NCI-H2081 treated with DMSO at 0.1 percent for 48 hours (cell line): Measurements from ENCODE around the gene ETV5.
"Not testable (repeated sequence)": the region's sequence is repeated elsewhere in the genome, so short reads cannot be mapped to it uniquely, and the experiment has no call there.

Experiments
- DNase-seq: peaks from one replicate; lab custom pipeline; 2025; lab: John Stamatoyannopoulos, UW

The ETV5 gene

DNA sequence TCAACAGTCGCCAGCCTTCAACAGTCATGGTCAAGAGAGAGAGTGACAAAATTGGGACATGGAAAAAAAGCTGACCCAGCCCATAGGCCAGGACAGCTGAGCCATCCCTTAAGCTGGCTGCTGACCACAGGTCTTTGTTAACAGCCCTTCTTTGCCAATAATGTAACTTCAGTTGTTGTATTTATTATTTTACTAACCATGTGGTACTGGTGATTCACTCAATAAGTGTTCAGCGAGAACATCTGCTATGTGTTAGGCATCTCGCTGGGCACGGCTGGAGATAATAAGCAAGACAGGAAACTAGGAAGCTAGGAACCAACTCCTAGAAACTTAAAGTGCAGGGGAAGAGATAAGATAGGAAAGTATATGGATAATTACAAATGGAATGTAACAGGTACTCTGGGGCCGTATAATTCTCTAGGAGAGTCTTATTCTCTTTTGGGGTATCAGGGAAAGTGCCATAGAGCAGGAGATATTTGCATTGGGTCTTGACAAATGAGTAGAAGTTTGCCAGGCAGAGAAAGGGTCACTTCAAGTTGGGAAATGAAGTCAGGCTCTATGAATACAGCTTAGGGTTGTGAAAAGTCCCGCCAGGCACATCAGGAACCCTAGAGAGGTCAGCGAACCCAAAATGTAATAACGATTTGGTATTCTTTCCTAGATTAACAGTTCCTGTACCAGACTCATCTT lies 87.1 kb downstream of the ETV5 start:
- no peak for DNase-seq

DNA sequence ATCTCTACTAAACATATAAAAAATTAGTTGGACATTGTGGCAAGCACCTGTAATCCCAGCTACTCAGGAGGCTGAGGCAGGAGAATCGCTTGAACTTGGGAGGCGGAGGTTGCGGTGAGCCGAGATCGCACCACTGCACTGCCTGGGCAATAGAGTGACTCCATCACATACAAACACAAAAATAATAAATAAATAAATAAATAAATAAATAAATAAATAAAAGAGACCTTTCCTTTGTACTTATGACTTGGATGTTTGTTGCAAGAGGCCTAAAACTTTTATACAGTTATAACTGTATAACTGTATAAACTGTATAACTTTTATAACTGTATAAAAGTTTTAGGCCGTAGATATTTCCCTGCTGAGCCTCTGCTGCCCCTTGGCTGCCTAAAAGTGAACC lies 87.6 kb downstream of the ETV5 start:
- not testable (repeated sequence) for DNase-seq

DNA sequence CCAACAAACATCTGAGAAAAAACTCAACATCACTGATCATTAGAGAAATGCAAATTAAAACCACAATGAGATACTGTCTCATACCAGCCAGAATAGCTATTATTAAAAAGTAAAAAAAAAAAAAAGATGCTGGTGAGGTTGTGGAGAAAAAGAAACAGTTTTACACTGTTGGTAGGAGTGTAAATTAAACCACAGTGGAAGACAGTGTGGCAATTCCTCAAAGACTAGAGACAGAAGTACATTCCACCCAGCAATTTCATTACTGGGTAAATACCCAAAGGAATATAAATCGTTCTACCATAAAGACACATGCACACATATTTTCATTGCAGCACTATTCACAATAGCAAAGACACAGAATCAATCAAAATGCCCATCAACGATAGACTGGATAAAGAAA lies 89.6 kb downstream of the ETV5 start:
- not testable (repeated sequence) for DNase-seq

DNA sequence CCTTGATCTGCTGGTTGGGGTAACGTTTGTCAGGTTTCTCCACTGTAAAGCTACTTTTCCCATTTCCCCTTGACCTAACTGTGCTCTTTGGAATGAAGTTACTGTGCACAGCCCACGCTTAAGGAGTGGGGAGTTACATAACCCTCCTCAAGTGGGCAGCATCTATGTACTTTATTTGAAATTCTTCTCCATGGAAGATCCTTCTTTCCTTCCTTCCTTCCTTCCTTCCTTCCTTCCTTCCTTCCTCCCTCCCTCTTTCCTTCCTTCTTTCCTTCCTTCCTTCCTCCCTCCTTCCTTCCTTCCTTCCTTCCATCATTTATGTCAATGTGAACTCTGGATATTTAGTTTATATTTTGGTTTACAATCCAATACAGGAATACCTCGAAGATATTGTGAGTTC lies 94.0 kb downstream of the ETV5 start:
- DNase-seq = no peak

DNA sequence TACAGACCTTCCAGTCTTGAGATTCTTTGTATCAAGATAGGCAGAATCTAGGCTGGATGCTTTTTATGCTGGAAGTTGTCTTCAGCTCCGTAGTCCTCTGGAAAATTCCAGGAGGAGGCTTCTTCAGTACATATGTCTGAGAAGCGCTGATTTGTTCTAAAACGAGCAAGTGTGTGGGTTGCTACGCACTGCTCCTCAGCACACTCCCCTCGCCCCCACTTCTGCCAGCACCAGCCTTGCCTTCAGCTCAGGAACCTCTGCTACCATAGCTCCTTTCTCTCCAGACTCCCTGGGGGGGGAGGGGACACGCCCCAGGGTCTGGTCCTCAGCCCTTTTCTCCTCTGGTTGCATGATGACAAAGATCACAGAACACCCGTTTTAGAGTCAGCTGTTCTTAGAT lies 95.6 kb downstream of the ETV5 start:
- no peak for DNase-seq

DNA sequence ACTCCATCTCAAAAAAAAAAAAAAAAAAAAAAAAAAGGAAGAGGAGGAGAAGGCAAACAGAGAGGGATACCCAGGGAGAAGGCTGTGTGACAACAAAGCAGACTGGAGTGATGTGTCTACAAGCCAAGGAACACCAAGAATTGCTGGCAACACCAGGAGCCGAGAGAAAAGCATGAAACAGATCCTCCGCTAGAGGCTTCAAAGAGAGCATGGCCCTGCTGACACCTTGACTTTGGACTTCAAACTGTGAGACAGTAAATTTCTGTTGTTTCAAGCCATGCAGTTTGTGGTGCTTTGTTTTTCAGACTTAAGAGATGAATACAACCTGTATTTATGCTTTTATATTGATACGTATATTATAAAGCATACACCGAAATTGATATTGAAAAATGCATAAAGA lies 96.8 kb downstream of the ETV5 start:
- no peak for DNase-seq

DNA sequence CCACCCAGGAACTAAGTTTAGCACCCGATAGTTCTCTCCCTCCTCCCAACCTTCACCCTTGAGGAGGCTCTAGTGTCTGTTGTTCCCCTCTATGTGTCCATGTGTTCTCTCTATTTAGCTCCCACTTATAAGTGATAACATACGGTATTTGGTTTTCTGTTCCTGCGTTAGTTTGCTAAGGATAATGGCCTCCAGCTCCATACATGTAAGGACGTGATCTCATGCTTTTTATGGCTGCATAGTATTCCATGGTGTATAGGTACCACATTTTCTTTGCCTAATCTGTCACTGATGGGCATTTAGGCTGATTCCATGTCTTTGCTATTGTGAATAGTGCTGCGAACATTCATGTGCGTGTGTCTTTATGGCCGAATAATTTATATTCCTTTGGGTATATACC lies 104.2 kb downstream of the ETV5 start:
- no peak for DNase-seq

DNA sequence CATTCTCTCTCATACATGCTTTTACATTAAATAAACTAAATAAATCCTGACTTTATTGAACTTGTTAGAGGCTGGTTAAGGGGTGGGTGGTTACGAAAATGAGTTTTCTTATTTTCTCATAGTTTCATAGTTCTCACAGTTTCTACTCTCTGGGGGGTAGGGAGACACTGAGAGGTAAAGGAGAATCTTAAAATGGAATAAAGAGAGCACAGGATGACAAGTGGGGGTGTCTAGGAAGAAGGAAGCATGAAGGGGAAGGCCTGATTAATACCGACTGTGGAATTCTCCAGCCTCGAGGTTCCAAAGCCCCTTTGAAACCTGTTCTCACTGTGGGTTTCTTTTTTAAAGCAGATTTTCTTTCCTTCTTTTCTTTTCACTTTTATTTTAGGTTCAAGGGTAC lies 104.7 kb downstream of the ETV5 start:
- no peak for DNase-seq

DNA sequence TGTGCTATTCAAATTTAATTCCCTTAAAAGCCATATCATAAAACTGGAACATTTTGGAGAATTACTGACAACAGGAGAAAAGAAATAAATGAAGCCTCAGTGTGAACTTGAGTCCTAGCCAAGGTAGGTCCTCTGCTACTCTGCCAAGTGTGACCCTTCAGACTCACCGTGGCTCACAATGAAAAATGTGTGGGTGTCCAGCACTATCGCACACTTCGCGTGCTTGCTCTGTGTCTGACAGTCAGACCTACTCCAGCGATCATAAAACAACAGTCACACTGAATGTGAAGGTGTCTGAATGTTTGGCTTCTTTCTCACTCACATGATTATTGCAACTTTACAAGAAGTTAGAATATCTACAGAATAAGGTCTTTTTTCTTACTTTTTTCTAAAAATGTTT lies 105.3 kb downstream of the ETV5 start:
- DNase-seq = no peak

DNA sequence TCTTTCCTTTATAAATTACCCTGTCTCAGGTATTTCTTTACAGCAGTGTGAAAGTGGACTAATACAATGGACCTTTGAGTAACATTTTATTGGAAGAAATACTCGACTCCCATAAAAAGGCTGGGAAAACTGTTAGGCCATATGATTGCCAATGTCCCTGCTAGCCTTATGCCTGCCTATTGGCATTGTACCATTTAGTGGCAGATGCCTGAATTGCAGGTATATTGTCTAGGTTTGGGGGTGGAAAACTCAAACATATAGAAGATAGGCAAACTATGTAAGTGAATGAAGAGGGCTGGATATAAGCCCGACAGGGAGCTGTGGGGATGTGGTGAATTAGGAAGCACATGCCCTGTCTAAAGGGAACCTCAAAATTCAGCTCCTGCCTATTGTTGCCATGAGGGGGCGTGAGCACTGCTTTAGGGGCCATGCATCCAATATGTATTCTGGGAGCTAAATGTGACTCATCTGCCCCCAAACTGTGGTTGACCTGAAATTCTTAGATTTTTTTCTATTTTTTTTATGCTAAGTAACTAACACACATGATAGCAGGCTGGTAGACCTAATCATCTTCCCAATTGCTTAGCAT lies 105.9 kb downstream of the ETV5 start:
- no peak for DNase-seq

DNA sequence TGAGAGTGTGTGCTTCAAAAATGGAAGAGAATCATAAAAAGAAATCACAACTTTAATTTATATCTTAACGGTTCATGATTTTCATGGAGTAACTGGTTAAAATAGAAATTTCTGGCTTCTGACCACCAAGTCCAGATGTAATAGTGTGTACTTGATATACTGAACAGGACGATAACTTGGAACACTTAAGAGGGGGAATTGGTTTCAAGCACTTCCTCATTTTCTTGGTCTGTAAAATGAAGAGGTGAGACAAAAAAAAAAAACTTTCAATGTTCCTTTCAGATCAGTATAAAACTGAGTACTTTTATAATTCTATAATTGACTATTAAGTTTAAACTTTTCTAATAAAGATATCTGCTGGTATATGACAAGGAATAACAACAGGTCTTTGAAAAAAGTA lies 107.0 kb downstream of the ETV5 start:
- no peak for DNase-seq

DNA sequence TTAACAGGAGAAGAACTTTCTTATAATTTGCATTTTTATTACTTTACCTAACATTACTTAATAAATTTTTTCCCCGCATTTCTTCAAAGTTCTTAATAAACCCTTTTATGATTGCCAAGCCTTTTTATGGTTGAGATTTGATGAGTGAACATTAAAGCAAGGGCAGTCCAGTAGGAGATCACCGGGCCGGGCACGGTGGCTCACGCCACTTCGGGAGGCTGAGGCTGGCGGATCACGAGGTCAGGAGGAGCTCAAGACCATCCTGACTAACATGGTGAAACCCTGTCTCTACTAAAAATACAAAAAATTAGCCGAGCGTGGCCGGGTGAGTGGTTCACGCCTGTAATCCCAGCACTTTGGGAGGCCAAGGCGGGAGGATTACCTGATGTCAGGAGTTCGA lies 109.7 kb downstream of the ETV5 start:
- DNase-seq = no peak

DNA sequence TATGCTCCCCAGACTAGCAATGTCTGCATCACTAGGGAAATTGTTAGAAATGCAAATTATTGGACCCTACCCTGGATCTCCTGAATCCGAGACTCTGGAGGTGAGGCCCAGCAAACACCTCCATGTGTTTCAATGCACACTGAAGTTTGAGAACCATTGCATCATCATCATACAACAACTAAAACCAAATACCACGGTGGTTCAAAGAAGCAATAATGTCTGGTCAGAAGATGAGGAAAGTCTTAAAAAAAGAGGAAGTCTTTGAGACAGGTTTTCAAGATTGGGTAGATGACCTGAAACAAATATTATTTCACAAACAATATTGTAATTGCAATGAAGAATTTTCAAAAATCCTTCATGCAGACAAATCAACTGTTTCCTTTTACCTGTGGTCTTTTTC lies 110.8 kb downstream of the ETV5 start:
- no peak for DNase-seq

DNA sequence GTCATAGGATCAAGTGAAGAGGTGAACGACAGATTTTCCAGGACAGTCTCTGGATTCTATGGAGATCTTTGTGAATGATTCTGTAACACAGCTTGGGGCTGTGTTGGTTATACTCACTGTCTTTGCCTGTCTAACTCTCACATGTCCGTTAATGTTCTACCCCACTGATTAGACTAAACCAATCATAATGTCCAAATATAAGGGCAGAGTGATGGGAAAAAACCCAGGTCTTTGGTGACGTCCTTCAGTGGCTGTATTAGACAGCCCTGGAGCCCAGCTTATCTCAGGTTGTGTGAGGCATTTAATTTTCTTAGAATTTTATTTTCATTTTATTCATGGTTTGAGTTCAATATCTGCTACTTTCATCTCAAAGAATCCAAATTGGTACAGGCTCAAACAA lies 111.8 kb downstream of the ETV5 start:
- DNase-seq = no peak
